AG09309 (cell line): ENCODE results near the gene RNF222.
"Not testable (repeated sequence)": the region's sequence is repeated elsewhere in the genome, so short reads cannot be mapped to it uniquely, and the experiment has no call there.

Experiments used
- DNase-seq: peaks from one replicate; pipeline ENCODE4 v3.0.0-alpha.2; 2010; ENCODE audit warnings: low read depth
- H3K4me3 ChIP-seq: 2 replicates; pipeline ENCODE4 v1.5.1; 2011; ENCODE audit warnings: mild to moderate bottlenecking, low read depth, low read length, moderate library complexity; ENCODE audit not compliant: control insufficient read depth
- TF ChIP-seq, protein P1 (sequence below): IDR thresholded peaks from 2 replicates; pipeline ENCODE4 v1.5.1; 2011; ENCODE audit warnings: mild to moderate bottlenecking, low read depth, low read length, inconsistent platforms; ENCODE audit not compliant: insufficient read depth, control insufficient read depth; ENCODE audit errors: missing control alignments

Gene RNF222

DNA sequence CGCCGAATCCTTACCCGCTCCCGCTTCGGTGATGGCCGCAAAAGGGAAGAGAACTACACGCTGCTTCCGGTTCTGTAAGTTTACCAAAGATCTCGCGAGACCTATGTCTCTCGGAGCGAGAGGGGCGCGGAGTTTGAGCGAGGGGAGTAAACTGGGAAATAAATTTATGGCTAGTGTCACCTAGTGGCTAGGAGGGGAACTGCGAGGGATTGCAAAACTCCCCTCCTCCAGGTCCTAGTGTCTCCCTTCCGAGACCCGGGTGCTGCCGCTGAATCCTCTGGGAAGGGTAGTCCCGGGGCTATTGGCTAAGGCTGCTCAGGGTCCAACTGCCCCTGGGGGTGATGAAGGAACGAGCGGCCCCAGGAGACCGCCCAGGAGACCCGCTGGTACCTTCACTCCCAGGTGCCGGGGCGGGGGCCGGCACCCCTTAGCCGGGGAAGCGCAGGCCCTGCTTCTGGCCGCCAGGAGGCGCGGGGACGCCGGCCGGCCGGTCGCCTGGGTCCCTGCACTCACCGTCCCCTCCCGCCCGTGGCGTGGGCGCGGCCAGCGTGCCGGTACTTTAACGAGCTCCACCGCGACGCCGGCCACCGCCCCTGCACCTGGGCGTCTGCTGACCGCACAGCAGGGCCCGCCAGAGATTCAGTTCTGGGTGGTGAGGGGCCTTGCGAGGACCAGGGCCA, 14.3 kb downstream of the RNF222 start, which contains the start of gene RPL26:
Gene RPL26 (minus strand): TSS at position 51 of the 680 bp plus-strand sequence. CDS start 883 bp downstream, outside the sequence.
- peak; percentile 96 for DNase-seq
- H3K4me3 ChIP-seq, result peak within 1 kb of the TSS; percentile 83
- TF ChIP-seq, protein P1, sequence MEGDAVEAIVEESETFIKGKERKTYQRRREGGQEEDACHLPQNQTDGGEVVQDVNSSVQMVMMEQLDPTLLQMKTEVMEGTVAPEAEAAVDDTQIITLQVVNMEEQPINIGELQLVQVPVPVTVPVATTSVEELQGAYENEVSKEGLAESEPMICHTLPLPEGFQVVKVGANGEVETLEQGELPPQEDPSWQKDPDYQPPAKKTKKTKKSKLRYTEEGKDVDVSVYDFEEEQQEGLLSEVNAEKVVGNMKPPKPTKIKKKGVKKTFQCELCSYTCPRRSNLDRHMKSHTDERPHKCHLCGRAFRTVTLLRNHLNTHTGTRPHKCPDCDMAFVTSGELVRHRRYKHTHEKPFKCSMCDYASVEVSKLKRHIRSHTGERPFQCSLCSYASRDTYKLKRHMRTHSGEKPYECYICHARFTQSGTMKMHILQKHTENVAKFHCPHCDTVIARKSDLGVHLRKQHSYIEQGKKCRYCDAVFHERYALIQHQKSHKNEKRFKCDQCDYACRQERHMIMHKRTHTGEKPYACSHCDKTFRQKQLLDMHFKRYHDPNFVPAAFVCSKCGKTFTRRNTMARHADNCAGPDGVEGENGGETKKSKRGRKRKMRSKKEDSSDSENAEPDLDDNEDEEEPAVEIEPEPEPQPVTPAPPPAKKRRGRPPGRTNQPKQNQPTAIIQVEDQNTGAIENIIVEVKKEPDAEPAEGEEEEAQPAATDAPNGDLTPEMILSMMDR, result peak; percentile 89

DNA sequence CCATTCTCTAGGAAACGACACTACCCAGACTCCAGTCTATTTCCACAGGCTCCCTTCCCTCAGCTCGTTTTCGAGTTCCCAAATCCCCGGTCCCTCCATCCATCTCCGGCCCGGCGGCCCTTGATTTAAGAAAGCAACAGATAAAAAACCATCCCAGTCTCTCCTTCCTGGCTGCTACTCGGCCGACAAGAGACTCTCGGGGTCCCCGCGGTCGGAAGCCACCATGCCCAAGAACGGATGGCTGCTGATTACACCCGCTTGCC, 14.8 kb downstream of the RNF222 start:
- TF ChIP-seq, protein P1, result no peak
- peak overlapping the region; percentile 83 for H3K4me3 ChIP-seq
- no peak for DNase-seq

DNA sequence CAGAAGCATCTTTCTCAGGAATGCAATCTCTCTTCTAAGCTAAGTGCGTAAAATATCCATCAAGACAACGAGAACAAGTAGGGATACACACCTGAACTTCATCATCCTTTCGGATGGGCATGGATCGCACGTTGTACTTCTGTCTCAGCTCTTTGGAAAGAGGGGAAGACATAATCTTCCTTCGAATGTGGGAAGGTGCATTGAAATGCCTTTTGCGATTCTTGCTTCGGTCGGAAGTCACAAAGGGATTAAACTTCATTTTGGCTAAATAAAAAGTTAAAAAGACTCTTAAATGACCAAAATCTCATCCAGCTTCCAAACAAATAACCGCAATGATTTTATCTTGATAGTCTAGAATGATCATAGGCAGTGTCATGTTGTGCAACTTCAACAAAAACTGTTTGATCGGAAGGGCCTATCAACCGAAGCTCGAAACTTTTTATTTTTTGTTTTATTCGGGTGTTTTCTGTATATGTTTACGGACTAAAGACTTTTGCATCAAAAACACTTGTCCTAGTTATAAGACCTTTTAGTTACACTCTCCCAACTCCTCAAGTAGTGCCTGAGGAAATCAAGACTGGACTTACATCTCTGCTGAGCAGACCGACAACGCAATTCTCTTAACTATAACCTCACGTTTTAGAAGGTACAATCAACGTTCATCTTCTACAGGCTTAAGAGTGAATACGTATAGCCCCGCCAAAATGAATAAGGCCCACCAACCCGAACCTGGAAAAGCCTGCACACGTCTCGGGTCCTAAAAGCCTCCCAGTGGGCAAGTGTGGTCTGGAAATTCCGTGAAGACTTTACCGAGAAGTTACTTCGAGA, 15.4 kb downstream of the RNF222 start:
- no peak for DNase-seq
- TF ChIP-seq, protein P1, result no peak
- peak overlapping the region; percentile 83 for H3K4me3 ChIP-seq

DNA sequence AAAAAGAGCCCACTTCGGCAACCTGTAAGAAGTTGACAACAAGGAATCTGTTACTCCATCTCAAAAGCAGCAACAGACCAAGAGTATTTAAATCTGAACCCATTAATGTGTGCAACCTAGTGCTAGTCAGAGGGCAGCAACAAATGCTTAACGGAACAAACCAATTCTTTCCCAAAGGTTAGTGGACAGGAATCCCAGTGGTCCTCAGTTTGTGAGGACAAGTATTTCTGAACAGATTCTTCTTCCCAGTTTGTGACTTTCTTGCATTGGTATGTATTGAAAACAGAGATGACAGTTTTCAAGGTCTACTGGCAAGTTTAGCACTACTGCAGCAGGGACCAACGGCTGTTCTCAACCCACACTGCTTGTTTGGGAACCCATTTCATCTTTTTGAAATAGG, 17.6 kb downstream of the RNF222 start:
- DNase-seq, result no peak
- H3K4me3 ChIP-seq, result no peak overlapping the region
- TF ChIP-seq, protein P1, result no peak

GRCh38 chr17:8378117-8378516, 19.5 kb downstream of the RNF222 start:
- not testable (repeated sequence) for H3K4me3 ChIP-seq, DNase-seq

GRCh38 chr17:8377422-8377821, 20.2 kb downstream of the RNF222 start:
- H3K4me3 ChIP-seq, result no peak overlapping the region
- TF ChIP-seq, protein P1, result no peak
- DNase-seq, result no peak

DNA sequence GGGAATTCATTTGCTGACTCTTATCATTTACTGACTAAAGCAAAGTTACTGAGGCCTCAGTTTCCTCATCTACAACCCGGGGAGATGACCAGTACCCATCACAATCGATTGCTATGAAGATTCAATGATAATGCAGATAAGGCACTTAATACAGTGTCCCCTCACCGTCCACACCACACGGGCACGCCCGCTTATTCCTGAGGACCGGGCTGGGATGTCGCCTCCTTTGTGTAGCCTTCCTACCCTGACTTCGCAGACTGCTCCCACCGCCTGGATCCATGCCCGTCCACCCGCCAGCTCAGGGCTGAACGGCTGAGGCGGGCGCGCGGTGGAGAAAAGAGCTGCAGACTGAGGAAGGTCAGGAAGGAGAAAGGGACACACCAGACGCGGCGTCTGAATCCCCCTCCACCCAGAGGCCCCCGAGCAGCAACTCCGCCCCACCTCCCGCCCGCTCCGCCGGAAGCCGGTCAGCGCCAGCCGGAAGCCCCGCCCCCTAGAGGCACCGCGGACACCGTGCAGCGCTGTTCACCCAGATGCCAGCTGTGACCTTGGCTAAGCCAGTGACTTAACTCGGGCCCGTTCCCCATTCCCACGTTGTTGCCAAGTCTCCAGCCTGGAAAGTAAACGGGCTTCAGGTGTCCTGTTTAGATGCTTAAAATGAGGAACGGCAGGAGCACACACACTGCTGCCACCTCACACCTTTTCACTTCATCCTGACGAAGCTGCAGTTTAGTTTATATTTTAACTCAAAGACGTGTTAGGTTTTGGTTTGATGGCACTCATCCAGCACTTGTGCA, 21.2 kb downstream of the RNF222 start, which contains the start of gene KRABD2:
Gene KRABD2 (minus strand): TSS at position 434 of the 797 bp plus-strand sequence.
- peak within 1 kb of the TSS; percentile 60 for H3K4me3 ChIP-seq
- TF ChIP-seq, protein P1, result peak; percentile 67
- no peak for DNase-seq
